ENCODE data around the gene DSEL.

DNA sequence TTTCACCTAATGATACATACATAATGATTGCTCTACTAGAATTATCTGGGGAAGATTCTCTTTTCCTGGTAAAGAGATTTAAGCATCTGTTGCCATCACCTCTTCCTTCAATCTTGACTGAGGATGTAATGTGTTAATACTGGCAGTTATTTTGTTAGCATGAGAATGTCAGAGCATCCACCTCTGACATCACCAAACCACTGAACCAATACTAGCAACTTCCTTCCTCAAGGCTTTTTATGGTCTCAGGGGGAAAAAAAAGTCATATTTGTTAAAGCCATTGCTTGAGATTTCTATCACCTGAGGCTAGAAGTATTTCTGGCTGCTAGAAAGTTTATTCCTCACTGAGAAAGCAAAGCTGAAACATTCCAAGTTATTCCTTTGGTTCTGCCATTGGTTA is 48.5 kb downstream of the DSEL start:
- TF ChIP-seq POLR2A (IDR thresholded peaks at IDR 0.05): no peak
- TF ChIP-seq, protein P1, sequence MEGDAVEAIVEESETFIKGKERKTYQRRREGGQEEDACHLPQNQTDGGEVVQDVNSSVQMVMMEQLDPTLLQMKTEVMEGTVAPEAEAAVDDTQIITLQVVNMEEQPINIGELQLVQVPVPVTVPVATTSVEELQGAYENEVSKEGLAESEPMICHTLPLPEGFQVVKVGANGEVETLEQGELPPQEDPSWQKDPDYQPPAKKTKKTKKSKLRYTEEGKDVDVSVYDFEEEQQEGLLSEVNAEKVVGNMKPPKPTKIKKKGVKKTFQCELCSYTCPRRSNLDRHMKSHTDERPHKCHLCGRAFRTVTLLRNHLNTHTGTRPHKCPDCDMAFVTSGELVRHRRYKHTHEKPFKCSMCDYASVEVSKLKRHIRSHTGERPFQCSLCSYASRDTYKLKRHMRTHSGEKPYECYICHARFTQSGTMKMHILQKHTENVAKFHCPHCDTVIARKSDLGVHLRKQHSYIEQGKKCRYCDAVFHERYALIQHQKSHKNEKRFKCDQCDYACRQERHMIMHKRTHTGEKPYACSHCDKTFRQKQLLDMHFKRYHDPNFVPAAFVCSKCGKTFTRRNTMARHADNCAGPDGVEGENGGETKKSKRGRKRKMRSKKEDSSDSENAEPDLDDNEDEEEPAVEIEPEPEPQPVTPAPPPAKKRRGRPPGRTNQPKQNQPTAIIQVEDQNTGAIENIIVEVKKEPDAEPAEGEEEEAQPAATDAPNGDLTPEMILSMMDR (IDR thresholded peaks at IDR 0.05): no peak
